ENCODE results near the gene ADAP1.

ADAP1 gene

DNA sequence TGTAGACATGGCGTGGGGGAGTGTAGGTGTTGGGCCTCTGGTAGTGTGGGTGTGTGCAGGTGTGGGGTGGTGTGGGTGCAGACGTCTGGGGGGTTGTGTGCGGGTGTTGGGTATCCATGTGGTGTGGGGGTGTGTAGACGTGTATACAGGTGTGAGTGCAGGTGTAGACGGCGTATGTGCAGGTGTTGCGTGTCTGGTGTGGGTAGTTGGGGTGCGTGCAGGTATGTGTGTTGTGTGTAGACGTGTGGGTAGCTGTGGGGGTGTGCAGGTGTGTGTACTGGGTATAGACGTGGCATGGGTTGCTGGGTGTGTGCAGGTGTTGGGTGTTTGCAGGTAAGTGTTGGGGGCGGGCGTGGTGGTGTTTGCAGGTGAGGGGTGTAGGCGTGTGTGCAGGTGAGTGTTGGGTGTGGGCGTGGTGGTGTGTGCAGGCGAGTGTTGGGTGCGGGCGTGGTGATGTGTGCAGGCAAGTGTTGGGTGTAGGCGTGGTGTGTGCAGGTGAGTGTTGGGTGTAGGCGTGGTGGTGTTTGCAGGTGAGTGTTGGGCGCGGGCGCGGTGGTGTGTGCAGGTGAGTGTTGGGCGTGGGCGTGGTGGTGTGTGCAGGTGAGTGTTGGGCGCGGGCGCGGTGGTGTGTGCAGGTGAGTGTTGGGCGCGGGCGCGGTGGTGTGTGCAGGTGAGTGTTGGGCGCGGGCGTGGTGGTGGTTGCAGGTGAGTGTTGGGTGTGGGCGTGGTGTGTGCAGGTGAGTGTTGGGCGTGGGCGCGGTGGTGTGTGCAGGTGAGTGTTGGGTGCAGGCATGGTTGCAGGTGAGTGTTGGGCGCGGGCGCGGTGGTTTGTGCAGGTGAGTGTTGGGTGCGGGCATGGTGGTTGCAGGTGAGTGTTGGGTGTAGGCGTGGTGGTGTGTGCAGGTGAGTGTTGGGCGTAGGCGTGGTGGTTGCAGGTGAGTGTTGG is 61.6 kb downstream of the ADAP1 start:
- no peak for DNase-seq

DNA sequence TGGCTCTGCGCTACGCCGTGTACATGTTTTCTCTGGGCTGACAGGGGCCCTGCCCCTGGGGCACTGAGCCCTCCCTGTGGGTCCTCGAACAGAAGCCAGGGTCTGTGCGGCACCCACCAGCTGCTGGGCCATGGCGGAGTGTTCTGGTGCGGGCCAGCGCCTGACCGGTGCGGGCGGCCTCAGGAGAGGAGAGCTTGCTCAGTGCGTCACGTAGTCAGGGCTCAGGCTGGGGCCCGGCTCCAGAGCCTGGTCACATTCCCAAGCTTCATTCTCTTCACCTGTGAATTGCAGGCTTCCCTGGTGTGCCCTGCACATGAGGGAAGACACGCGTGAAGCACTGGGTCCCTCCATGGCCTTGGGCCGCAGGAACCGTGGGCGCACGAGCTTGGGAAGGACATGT is 62.7 kb downstream of the ADAP1 start:
- no peak for DNase-seq

DNA sequence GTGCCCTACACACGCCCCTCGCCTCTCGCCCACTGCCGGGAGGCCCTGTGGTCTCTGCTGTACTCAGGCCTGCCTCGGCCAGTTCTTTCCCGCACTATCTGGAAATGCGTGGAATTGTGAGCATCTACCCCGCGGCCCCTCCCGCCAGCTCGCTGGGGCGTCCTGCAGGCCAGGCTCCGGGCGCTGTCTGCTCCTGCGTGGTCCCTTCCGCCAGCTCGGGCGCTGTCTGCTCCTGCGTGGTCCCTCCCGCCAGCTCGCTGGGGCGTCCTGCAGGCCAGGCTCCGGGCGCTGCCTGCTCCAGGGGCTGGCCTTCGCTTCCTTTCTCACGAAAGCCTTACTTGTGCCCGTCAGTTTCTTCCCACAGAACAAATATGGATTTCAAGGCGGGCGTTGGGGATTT is 63.2 kb downstream of the ADAP1 start:
- DNase-seq, result no peak

DNA sequence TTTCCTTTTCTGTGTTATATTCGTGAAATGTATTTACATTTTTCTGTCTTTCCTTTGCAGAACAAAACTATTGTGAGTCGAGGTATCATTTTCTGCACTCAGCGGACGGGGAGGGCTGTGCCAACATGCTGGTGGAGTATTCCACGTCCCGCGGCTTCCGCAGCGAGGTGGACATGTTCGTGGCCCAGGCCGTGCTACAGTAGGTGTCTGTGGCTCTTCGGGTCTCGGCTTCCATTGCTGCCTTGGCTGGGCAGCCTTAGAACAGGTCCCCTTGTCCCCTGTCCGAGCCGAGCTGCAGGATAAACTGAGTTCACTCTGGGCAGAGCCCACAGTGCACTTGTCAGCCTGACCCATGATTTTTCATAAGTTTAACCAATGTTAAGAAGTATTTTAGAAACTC is 63.6 kb downstream of the ADAP1 start:
- DNase-seq, result no peak

GRCh38 chr7:889391-889790 is 65.1 kb downstream of the ADAP1 start:
- no peak for DNase-seq

- no peak for DNase-seq
Measured at GRCh38 chr7:889025-889390, 65.5 kb downstream of the ADAP1 start.

DNA sequence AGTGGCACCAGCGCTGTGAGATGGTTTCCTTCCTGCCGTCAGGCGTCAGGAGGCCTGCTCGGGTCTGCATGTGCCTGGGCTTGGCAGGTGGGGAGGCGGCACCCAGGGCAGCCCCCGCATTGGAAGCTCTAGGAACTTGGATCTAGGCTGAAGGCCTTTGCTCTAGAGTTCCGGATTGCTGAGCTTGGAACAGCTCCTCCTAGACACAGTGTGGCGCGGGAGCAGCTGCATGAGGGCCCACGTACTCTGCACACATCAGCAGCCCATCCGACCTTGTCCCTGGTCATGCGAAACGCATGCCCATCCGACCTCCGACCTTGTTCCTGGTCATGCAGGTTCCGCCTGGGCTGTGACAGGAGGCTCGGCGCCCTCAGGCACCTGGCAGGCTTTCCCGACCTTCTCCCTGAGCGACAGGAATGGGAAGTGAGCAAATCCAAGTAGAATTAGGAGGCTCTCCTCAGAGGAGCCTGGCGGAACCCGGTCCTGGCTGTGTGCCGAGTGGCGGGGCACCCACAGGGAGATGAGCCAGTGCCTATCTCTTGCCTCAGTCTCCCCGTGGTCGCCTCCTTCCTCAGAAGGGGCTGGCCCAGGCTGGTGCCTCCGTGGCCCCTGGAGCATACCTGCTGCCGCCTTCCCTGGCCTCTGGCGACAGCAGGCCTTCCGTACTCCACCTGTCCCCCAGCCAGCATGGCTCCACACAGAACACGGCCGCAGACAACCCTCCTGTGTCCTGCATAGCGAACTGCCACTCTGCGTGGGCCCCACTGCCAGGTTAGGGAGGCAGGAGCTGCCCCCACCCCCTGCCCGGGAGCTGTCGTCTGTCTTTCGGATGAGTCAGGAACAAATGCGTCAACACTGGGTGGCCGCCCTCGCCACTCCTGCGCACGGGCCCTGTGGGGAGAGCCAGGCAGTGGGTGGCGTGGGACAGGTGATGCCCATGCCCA is 66.1 kb downstream of the ADAP1 start:
- DNase-seq, result no peak

DNA sequence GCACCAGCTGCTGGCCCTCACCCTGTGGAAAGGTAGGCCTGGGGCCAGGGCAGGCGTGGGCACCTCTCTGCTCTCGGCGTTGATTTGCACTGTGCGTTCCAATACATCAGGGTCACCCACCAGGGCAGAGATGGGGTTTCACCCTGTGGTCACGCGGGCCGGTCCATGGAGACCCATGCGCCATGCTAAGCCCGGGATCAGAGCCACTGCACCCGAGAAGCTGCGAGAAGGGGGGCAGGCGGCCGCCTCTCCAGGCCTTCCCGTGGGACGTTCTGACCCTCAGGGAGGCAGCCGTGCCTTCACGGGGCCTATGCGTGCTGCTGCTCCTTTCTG is 67.0 kb downstream of the ADAP1 start:
- no peak for DNase-seq

- DNase-seq, result no peak
Measured at GRCh38 chr7:886626-887487, 67.6 kb downstream of the ADAP1 start.

DNA sequence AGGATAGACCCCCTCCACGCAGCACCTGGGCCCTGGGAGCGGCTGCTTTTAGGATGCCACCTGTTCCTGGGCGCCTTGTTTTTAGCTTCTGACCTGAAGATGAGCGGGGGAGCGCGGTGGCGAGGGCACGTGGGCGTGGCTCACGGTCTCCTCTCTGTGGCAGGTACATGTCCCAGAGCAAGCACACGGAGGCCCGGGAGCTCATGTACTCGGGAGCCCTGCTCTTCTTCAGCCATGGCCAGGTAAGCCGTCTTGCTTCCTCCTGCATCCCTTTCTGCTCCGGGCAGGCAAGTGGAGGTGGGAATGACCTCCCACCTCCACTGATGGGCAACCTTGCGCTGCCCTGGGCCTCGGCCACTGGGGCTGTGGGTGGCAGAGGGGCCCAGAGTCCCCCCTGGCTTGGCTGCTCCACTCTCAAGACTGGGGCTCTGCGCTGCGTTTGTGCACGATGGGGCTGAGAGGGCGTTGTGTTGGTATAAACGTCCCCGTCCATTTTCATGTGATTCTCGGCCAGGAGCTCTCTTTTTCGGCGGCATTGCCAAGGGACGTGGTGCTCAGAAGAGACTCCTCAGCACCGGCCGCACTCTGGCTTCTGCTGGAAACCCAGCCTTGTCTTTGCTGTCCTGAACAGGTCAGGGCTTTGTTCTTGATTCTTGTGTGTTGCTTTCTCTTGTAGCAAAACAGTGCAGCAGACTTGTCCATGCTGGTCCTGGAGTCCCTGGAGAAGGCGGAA is 68.4 kb downstream of the ADAP1 start:
- no peak for DNase-seq

DNA sequence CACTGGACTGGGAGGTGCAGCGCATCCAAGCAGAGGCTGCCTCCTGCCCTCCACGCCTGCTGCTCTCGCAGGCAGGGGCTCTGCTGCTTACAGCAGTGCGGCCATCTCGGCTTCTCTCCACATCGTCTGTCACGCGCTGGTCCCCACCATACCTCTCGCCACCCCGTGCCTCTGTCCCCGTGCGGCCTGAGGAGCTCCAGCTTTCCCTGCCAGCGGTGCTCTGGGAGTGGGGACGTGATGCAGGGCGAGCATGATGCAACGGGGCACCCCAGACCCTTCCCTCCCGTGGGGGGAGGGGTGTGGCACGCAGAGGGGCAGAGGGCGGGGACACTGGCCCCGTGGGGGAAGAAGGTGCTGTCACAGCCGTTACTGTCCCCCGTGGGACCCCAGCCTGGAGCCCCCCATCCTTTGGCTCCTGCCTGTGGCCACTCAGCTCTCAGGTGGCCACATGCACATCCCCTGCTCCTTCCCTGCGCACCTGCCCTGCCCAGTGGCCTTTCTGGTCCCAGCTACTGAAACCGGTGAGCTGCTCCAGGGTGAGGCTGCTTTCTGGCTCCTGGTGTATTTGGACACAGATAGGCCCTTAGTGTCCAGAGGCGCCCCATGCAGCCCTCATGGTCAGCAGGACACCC is 69.1 kb downstream of the ADAP1 start:
- DNase-seq, result no peak

GRCh38 chr7:884191-885003 is 70.1 kb downstream of the ADAP1 start:
- no peak for DNase-seq

DNA sequence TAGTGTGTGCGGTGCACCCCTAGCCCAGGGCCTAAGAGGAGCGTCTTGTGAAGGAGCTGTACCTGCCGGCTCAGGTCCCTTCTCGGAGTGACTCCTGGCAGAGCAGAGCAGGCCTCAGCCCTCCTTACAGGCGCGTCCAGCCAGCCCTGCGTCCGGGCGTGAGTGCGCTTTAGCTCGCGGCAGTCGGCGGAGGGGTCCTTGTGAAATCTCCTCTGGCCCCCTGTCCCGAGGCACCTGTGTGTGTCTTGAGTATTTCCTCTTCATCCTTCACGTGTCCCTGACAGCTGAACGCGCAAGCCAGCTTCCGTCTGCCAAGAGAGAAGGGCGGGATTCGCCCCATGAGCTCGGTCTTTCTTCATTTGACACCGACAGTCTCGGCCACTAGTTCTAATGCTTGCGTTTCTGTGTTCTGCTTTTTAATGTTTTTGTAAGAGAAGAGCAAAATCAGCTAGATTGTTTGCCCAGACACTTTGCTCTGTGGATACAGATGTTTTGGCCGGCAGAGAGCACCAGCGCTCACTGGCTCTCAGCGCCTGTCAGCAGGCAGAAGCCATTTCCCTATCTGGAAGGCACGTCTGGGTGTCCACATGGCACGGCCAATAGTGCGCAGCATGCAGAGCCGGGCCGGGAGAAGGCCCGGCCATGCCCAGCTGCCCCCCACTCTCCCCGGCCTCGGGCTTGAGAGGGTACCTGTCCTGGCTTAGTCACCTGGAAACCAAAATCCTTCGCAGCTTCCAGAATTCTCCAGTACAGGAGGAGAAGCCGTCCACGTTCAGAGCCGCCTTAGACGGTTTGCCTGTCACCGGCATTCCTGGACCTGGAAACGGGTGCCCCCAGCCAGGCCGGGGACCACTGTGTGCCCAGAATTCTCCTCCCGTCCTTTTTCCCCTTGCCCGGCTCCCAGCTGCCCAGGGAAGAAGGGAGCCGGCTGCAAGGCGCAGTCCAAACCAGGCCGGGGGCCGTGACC is 71.1 kb downstream of the ADAP1 start:
- DNase-seq, result no peak

DNA sequence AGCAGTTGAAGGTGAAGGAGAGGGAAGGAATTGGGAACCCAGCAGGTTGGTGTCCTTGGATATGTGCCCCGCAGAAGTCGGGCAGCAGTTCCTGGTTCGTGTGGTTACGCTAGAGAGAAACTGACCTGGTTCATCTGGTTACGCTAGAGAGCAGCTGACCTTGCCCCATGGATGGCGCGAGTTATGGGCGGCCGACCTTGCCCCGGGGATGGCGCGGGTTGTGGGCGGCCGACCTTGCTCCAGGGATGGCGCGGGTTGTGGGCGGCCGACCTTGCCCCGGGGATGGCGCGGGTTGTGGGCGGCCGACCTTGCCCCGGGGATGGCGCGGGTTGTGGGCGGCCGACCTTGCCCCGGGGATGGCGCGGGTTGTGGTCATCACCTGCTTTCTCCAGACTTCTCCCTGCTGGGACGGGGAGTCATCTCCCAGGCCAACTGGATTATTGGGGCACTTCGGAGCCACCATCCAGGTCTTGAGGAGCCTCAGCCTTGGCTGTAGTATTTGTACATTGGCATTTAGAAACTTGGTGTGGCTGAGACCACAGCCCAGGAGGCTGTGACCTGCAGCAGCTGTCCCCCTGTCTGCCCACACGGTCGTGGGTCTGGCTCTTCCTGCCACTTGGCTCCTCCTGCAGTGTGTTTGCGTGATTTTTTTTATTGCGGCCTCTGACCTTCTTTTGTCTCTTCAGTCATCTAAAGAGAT is 72.0 kb downstream of the ADAP1 start:
- no peak for DNase-seq

- DNase-seq, result no peak
Measured at GRCh38 chr7:881441-882234, 72.8 kb downstream of the ADAP1 start.

- DNase-seq, result no peak
Measured at GRCh38 chr7:880450-880849, 74.0 kb downstream of the ADAP1 start.

DNA sequence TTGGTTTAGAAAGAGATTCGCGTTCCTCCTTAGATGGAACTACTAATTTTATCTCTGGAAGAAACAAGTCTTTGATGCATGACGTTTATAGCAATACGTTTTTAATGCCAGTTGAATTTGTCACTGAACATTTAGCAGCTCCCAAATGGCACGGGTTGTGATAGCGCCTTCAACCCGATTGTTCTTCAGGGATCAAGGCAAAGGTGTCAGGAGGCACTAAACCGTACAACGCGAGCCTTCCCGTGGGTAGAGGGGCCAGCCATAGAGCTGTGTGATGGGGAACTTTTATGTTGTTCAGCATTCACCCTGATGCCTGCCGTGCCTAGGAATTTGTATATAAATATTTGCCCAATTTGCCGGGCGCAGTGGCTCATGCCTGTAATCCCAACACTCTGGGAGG is 74.8 kb downstream of the ADAP1 start:
- DNase-seq, result no peak

- DNase-seq, result no peak
Measured at GRCh38 chr7:879093-879492, 75.4 kb downstream of the ADAP1 start.
